ENCODE results near the gene B4GALT5. TPM values are rescaled to one million over a fixed set of nuclear protein-coding genes. Genes with fewer than 3 reads are reported as not detected.
A peak's percentile ranks its signal among the peaks of the same experiment; 100 is the strongest.

Gene B4GALT5
- total RNA-seq, 1 experiment from 2014 or later, result 62.4 TPM

DNA sequence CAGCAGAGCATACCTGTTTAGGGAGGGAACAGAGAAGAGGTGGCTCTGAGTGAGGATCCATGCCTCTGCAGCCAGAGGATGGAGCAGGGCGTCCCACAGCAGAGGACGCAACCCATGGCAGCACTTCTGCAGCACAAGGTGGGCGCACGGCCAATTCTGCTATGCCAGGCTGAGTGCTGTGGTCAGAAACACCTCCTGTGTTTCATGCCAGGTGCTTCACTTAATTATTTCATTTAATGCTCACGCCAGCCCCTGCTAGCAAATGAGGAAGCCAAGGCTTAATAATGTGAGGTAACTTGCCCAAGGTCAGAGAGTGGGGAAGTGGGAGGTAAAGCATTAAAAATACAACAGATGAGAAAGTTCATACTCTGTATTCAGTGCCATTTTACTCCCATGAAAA, 77.2 kb downstream of the B4GALT5 start (continued):
- TF ChIP-seq, protein P1, sequence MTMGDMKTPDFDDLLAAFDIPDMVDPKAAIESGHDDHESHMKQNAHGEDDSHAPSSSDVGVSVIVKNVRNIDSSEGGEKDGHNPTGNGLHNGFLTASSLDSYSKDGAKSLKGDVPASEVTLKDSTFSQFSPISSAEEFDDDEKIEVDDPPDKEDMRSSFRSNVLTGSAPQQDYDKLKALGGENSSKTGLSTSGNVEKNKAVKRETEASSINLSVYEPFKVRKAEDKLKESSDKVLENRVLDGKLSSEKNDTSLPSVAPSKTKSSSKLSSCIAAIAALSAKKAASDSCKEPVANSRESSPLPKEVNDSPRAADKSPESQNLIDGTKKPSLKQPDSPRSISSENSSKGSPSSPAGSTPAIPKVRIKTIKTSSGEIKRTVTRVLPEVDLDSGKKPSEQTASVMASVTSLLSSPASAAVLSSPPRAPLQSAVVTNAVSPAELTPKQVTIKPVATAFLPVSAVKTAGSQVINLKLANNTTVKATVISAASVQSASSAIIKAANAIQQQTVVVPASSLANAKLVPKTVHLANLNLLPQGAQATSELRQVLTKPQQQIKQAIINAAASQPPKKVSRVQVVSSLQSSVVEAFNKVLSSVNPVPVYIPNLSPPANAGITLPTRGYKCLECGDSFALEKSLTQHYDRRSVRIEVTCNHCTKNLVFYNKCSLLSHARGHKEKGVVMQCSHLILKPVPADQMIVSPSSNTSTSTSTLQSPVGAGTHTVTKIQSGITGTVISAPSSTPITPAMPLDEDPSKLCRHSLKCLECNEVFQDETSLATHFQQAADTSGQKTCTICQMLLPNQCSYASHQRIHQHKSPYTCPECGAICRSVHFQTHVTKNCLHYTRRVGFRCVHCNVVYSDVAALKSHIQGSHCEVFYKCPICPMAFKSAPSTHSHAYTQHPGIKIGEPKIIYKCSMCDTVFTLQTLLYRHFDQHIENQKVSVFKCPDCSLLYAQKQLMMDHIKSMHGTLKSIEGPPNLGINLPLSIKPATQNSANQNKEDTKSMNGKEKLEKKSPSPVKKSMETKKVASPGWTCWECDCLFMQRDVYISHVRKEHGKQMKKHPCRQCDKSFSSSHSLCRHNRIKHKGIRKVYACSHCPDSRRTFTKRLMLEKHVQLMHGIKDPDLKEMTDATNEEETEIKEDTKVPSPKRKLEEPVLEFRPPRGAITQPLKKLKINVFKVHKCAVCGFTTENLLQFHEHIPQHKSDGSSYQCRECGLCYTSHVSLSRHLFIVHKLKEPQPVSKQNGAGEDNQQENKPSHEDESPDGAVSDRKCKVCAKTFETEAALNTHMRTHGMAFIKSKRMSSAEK (CRISPR knock-in tag; IDR thresholded peaks at IDR 0.05; ENCODE audit: borderline replicate concordance), result no peak
- TF ChIP-seq, protein P2, sequence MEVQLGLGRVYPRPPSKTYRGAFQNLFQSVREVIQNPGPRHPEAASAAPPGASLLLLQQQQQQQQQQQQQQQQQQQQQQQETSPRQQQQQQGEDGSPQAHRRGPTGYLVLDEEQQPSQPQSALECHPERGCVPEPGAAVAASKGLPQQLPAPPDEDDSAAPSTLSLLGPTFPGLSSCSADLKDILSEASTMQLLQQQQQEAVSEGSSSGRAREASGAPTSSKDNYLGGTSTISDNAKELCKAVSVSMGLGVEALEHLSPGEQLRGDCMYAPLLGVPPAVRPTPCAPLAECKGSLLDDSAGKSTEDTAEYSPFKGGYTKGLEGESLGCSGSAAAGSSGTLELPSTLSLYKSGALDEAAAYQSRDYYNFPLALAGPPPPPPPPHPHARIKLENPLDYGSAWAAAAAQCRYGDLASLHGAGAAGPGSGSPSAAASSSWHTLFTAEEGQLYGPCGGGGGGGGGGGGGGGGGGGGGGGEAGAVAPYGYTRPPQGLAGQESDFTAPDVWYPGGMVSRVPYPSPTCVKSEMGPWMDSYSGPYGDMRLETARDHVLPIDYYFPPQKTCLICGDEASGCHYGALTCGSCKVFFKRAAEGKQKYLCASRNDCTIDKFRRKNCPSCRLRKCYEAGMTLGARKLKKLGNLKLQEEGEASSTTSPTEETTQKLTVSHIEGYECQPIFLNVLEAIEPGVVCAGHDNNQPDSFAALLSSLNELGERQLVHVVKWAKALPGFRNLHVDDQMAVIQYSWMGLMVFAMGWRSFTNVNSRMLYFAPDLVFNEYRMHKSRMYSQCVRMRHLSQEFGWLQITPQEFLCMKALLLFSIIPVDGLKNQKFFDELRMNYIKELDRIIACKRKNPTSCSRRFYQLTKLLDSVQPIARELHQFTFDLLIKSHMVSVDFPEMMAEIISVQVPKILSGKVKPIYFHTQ (CRISPR knock-in tag; IDR thresholded peaks at IDR 0.05), result no peak
- no peak for TF ChIP-seq ZNF423 (CRISPR knock-in tag; IDR thresholded peaks at IDR 0.05)
- TF ChIP-seq, protein P3, sequence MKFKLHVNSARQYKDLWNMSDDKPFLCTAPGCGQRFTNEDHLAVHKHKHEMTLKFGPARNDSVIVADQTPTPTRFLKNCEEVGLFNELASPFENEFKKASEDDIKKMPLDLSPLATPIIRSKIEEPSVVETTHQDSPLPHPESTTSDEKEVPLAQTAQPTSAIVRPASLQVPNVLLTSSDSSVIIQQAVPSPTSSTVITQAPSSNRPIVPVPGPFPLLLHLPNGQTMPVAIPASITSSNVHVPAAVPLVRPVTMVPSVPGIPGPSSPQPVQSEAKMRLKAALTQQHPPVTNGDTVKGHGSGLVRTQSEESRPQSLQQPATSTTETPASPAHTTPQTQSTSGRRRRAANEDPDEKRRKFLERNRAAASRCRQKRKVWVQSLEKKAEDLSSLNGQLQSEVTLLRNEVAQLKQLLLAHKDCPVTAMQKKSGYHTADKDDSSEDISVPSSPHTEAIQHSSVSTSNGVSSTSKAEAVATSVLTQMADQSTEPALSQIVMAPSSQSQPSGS (CRISPR knock-in tag; IDR thresholded peaks at IDR 0.05; ENCODE audit: borderline replicate concordance, low read depth), result no peak
- TF ChIP-seq, protein P4, sequence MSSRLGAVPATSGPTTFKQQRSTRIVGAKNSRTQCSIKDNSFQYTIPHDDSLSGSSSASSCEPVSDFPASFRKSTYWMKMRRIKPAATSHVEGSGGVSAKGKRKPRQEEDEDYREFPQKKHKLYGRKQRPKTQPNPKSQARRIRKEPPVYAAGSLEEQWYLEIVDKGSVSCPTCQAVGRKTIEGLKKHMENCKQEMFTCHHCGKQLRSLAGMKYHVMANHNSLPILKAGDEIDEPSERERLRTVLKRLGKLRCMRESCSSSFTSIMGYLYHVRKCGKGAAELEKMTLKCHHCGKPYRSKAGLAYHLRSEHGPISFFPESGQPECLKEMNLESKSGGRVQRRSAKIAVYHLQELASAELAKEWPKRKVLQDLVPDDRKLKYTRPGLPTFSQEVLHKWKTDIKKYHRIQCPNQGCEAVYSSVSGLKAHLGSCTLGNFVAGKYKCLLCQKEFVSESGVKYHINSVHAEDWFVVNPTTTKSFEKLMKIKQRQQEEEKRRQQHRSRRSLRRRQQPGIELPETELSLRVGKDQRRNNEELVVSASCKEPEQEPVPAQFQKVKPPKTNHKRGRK (CRISPR knock-in tag; IDR thresholded peaks at IDR 0.05; ENCODE audit: borderline replicate concordance), result no peak
- no peak for TF ChIP-seq TEAD1 (CRISPR knock-in tag; IDR thresholded peaks at IDR 0.05)
- no peak for TF ChIP-seq EMX1 (CRISPR knock-in tag; IDR thresholded peaks at IDR 0.05)
- TF ChIP-seq ZNF263 (CRISPR knock-in tag; IDR thresholded peaks at IDR 0.05; ENCODE audit: low read depth), result no peak
- no peak for TF ChIP-seq NR3C1 (CRISPR knock-in tag; conservative IDR thresholded peaks at IDR 0.05; ENCODE audit: low read depth)

DNA sequence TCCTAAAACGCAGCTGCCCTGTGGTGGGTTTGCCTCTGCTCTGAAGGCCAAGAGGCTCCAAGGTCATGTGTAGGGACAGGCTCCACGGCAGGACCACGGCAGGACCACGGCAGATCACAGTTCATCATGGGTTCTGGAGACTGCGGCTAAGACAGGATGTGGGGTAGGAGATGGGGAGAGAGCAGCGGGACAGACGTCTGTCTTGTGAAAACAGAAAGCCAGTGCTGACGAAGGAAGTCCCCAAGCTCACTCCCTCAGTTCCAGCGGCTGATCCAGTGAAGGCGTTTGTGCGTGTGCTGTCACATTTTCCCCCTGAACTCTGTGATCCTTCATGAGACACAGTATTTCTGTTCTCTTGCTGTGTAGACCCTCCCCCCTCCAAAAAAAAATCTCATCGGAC, 77.8 kb downstream of the B4GALT5 start:
- no peaks in the 10 kb centered on the region for H3K9me3 Mint-ChIP-seq
- H3K36me3 Mint-ChIP-seq, result peaks cover 43% of the 10 kb centered on the region
- POLR2A ChIA-PET, result no interaction called here
- no peak for DNase-seq (ENCODE audit: low spot score)
- H3K27me3 Mint-ChIP-seq (ENCODE audit: low read depth), result no peaks in the 10 kb centered on the region
- H3K4me3 Mint-ChIP-seq, result no peak overlapping the region
- no peak for ATAC-seq
- peaks cover 43% of the 10 kb centered on the region for H3K4me1 Mint-ChIP-seq
- H3K27ac Mint-ChIP-seq, result peak overlapping the region; percentile 58; the same call in 1 of the 2 replicates
- CTCF ChIA-PET, result no interaction called here
- TF ChIP-seq, protein P5, sequence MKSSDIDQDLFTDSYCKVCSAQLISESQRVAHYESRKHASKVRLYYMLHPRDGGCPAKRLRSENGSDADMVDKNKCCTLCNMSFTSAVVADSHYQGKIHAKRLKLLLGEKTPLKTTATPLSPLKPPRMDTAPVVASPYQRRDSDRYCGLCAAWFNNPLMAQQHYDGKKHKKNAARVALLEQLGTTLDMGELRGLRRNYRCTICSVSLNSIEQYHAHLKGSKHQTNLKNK (CRISPR knock-in tag; IDR thresholded peaks at IDR 0.05), result no peak
- TF ChIP-seq SP1 (CRISPR knock-in tag; conservative IDR thresholded peaks at IDR 0.05) (no peak), CBFB (CRISPR knock-in tag; IDR thresholded peaks at IDR 0.05; ENCODE audit: low read depth) (no peak), KAT7 (CRISPR knock-in tag; IDR thresholded peaks at IDR 0.05; ENCODE audit: borderline replicate concordance) (no peak), ZNF416 (CRISPR knock-in tag; IDR thresholded peaks at IDR 0.05) (no peak), GABPB1 (CRISPR knock-in tag; IDR thresholded peaks at IDR 0.05) (no peak), JAZF1 (CRISPR knock-in tag; IDR thresholded peaks at IDR 0.05) (no peak), ZBTB21 (CRISPR knock-in tag; IDR thresholded peaks at IDR 0.05; ENCODE audit: borderline replicate concordance) (no peak), GTF2I (CRISPR knock-in tag; conservative IDR thresholded peaks at IDR 0.05) (no peak)
- TF ChIP-seq, protein P6, sequence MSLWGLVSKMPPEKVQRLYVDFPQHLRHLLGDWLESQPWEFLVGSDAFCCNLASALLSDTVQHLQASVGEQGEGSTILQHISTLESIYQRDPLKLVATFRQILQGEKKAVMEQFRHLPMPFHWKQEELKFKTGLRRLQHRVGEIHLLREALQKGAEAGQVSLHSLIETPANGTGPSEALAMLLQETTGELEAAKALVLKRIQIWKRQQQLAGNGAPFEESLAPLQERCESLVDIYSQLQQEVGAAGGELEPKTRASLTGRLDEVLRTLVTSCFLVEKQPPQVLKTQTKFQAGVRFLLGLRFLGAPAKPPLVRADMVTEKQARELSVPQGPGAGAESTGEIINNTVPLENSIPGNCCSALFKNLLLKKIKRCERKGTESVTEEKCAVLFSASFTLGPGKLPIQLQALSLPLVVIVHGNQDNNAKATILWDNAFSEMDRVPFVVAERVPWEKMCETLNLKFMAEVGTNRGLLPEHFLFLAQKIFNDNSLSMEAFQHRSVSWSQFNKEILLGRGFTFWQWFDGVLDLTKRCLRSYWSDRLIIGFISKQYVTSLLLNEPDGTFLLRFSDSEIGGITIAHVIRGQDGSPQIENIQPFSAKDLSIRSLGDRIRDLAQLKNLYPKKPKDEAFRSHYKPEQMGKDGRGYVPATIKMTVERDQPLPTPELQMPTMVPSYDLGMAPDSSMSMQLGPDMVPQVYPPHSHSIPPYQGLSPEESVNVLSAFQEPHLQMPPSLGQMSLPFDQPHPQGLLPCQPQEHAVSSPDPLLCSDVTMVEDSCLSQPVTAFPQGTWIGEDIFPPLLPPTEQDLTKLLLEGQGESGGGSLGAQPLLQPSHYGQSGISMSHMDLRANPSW (CRISPR knock-in tag; conservative IDR thresholded peaks at IDR 0.05; ENCODE audit: low read depth), result no peak
- TF ChIP-seq, protein P3 (CRISPR knock-in tag; IDR thresholded peaks at IDR 0.05; ENCODE audit: borderline replicate concordance, low read depth), result no peak
- TF ChIP-seq, protein P7, sequence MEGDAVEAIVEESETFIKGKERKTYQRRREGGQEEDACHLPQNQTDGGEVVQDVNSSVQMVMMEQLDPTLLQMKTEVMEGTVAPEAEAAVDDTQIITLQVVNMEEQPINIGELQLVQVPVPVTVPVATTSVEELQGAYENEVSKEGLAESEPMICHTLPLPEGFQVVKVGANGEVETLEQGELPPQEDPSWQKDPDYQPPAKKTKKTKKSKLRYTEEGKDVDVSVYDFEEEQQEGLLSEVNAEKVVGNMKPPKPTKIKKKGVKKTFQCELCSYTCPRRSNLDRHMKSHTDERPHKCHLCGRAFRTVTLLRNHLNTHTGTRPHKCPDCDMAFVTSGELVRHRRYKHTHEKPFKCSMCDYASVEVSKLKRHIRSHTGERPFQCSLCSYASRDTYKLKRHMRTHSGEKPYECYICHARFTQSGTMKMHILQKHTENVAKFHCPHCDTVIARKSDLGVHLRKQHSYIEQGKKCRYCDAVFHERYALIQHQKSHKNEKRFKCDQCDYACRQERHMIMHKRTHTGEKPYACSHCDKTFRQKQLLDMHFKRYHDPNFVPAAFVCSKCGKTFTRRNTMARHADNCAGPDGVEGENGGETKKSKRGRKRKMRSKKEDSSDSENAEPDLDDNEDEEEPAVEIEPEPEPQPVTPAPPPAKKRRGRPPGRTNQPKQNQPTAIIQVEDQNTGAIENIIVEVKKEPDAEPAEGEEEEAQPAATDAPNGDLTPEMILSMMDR (IDR thresholded peaks at IDR 0.05), result no peak
